ENCODE data around the gene CEP112. TPM values are rescaled to one million over a fixed set of nuclear protein-coding genes. Genes with fewer than 3 reads are reported as not detected.

The CEP112 gene
- total and polyA plus RNA-seq, 2 of the 4 experiments (the other 2 are of a cell fraction): 2.5 to 5.6 TPM

DNA sequence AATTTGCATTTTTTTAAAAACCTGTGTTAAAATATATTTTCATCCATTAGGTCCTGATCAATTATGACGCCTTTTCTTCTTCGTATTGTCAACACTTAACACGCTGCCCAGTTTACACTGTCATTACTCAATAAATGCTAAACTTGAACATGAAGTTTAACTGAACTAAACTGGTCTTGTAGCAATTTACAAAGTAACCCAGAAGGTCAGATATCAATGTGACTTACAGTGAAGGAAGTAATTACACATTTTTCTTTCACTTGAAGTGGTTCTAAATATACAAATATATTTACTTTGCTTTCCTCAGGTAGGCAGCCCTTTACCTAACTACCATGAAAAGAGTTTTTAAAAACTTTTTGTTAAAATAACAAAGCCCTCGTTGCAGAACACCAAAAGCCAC, 374.0 kb downstream of the CEP112 start:
- WGBS, 2 experiments (ENCODE audit: extremely low coverage in 2 of 2, insufficient read length in 1 of 2): no CpG with 5 or more reads among the region's 4 CpGs
- ChIA-PET POLR2A (ENCODE audit: unreplicated experiment) (no interaction called here), CTCF (no interaction called here)
- Histone ChIP-seq H3K36me3 (ENCODE audit: control insufficient read depth, insufficient read depth, low read length) (no peaks in the 10 kb centered on the region), H4K91ac (ENCODE audit: insufficient read depth, low read depth, low read length) (no peak overlapping the region), H3K14ac (replicated peaks; ENCODE audit: low read depth, low read length) (no peak overlapping the region), H3K27ac (ENCODE audit: insufficient read depth, low read length) (no peak overlapping the region), H3K56ac (ENCODE audit: extremely low read depth, insufficient read depth, low read length) (no peak overlapping the region), H2AK9ac (replicated peaks; ENCODE audit: low read depth, low read length, poor library complexity) (no peak overlapping the region), H3K4me1 (ENCODE audit: control insufficient read depth, insufficient read depth, low read length) (no peaks in the 10 kb centered on the region), H4K5ac (ENCODE audit: low read depth, low read length) (no peak overlapping the region), H2AFZ (replicated peaks; ENCODE audit: low read length, poor library complexity) (no peak overlapping the region), H3K23ac (ENCODE audit: low read depth, low read length) (no peak overlapping the region), H2BK5ac (ENCODE audit: low read depth, low read length, poor library complexity, severe bottlenecking) (no peak overlapping the region), H2BK120ac (ENCODE audit: low read depth, low read length) (no peak overlapping the region), H4K8ac (ENCODE audit: low read depth in 2 of 2, low read length in 2 of 2) (no peak overlapping the region), H3K4me2 (ENCODE audit: low read depth, low read length) (no peak overlapping the region), H3K9ac (ENCODE audit: low read depth, low read length) (no peak overlapping the region), H2AK5ac (ENCODE audit: low read depth, low read length) (no peak overlapping the region), H4K20me1 (ENCODE audit: insufficient read depth, low read length) (no peaks in the 10 kb centered on the region), H3K9me1 (ENCODE audit: insufficient read depth, low read length) (no peaks in the 10 kb centered on the region), H3K18ac (ENCODE audit: low read depth, low read length) (no peak overlapping the region), H3K4ac (ENCODE audit: low read depth, low read length) (no peak overlapping the region), H3K79me1 (ENCODE audit: low read depth in 1 of 2, low read length in 2 of 2) (no peaks in the 10 kb centered on the region), H3K9me3 (ENCODE audit: control insufficient read depth, insufficient read depth, low read length) (no peaks in the 10 kb centered on the region), H3K27me3 (ENCODE audit: control insufficient read depth, insufficient read depth, low read length) (no peaks in the 10 kb centered on the region), H2BK20ac (ENCODE audit: low read depth, low read length) (no peak overlapping the region), H2BK15ac (ENCODE audit: low read depth, low read length) (no peak overlapping the region), H3K4me3 (ENCODE audit: insufficient read depth, low read depth, low read length) (no peak overlapping the region)
- ATAC-seq (ENCODE audit: low read depth) (no peak), DNase-seq (no peak)
- no peak for TF ChIP-seq CHD1 (IDR thresholded peaks at IDR 0.05; ENCODE audit: low read depth, low read length)
- no peak for TF ChIP-seq CEBPB (IDR thresholded peaks at IDR 0.05; ENCODE audit: low read depth, low read length)
- TF ChIP-seq, protein P1, sequence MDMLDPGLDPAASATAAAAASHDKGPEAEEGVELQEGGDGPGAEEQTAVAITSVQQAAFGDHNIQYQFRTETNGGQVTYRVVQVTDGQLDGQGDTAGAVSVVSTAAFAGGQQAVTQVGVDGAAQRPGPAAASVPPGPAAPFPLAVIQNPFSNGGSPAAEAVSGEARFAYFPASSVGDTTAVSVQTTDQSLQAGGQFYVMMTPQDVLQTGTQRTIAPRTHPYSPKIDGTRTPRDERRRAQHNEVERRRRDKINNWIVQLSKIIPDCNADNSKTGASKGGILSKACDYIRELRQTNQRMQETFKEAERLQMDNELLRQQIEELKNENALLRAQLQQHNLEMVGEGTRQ (IDR thresholded peaks at IDR 0.05; ENCODE audit: low read depth, low read length): no peak
- TF ChIP-seq, protein P2, sequence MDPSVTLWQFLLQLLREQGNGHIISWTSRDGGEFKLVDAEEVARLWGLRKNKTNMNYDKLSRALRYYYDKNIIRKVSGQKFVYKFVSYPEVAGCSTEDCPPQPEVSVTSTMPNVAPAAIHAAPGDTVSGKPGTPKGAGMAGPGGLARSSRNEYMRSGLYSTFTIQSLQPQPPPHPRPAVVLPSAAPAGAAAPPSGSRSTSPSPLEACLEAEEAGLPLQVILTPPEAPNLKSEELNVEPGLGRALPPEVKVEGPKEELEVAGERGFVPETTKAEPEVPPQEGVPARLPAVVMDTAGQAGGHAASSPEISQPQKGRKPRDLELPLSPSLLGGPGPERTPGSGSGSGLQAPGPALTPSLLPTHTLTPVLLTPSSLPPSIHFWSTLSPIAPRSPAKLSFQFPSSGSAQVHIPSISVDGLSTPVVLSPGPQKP (IDR thresholded peaks at IDR 0.05; ENCODE audit: borderline replicate concordance, low read depth, low read length): no peak
- TF ChIP-seq SMC3 (IDR thresholded peaks at IDR 0.05; ENCODE audit: low read depth, low read length): no peak
- no peak for TF ChIP-seq MXI1 (IDR thresholded peaks at IDR 0.05; ENCODE audit: borderline replicate concordance, low read depth, low read length)
- no peak for TF ChIP-seq RCOR1 (IDR thresholded peaks at IDR 0.05; ENCODE audit: insufficient replicate concordance, low read length)
- TF ChIP-seq, protein P3, sequence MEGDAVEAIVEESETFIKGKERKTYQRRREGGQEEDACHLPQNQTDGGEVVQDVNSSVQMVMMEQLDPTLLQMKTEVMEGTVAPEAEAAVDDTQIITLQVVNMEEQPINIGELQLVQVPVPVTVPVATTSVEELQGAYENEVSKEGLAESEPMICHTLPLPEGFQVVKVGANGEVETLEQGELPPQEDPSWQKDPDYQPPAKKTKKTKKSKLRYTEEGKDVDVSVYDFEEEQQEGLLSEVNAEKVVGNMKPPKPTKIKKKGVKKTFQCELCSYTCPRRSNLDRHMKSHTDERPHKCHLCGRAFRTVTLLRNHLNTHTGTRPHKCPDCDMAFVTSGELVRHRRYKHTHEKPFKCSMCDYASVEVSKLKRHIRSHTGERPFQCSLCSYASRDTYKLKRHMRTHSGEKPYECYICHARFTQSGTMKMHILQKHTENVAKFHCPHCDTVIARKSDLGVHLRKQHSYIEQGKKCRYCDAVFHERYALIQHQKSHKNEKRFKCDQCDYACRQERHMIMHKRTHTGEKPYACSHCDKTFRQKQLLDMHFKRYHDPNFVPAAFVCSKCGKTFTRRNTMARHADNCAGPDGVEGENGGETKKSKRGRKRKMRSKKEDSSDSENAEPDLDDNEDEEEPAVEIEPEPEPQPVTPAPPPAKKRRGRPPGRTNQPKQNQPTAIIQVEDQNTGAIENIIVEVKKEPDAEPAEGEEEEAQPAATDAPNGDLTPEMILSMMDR (conservative IDR thresholded peaks at IDR 0.05; ENCODE audit: low read depth, low read length): no peak
- intact Hi-C loops (cut with micrococcal nuclease): no loop called here
- dilution Hi-C loops (cut with HindIII; ENCODE audit: low sequenced_read_pairs, unreplicated experiment): no loop called here
- in situ Hi-C loops (cut with MboI; ENCODE audit: low sequenced_read_pairs): no loop called here
- no TSS peak for BruUV-seq (replicated peaks)

All from IMR-90 (cell line).